GM21423 (cell line): Measurements from ENCODE around the gene LRRC10B.

Source experiments
- ATAC-seq: cut with Tn5 transposase; IDR thresholded peaks from one replicate; pipeline ENCODE4 v1.9.1; 2021; ENCODE audit warnings: mild to moderate bottlenecking, moderate library complexity; ENCODE audit not compliant: unreplicated experiment

LRRC10B gene

DNA sequence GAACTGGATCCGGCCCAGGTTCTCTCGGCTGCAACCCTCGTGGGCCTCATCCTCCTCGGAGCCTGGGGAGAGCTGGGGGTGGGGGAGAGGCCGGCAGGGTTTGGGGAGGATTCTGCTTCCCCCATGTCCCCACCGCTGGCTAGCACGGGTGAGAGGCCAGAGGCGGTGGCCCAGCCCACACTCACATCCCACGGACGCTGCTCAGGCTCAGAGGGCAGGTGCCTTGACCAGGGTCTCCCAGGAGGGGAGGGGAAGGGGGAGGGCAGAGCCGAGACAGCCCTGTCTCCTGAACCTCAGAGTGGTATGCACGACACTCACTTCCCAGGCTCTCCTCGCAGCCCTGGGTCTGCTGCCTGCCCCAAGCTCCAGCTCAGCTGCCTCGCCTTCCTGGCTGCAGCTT, 19.6 kb downstream of the LRRC10B start:
- ATAC-seq = no peak

DNA sequence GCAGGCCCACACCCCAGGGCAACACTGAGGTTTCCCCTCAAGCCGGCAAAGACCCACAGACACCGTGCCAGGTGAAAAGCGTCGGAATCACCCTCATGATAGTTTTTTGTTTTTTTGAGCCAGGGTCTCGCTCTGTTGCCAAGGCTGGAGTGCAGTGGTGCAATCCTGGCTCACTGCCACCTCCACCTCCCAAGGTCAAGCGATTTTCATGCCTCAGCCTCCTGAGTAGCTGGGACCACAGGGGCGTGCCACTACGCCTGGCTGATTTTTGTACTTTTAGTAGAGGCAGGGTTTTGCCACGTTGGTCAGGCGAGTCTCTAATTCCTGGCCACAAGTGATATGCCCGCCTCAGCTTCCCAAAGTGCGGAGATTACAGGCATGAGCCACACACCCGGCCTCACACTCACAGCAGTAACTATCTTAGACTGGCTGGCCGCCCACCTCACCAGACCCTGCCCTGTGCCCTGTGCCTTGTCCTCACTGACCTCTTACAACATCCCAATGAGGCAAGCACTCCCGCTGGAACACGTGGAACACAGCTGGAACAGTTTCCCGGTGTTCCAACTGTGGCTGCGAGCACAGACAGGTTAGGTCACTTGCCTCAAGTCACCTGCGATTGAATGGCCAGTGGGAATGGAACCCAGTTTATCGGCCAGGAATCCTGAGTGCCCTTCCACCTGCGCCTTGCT, 21.1 kb downstream of the LRRC10B start:
- no peak for ATAC-seq

DNA sequence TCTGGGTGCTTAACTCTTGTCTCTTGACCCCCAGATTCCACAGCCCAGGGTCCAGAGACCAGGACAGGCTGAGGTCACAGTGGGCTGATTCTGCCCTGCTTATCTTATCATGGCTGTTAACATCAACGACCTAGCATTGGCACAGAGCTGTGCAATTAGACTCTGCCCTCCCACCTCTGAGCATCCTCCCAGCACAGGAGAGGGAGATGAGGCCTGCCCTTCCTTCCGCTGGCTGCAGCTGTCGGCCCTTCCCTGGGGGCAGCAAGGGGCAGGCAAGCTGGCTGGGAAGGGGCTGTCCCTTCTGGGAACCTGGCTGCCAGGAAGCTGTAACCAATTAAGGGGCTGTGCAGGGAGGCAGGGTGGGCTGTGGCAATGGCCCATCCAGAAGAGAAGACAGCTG, 22.5 kb downstream of the LRRC10B start:
- ATAC-seq = no peak

DNA sequence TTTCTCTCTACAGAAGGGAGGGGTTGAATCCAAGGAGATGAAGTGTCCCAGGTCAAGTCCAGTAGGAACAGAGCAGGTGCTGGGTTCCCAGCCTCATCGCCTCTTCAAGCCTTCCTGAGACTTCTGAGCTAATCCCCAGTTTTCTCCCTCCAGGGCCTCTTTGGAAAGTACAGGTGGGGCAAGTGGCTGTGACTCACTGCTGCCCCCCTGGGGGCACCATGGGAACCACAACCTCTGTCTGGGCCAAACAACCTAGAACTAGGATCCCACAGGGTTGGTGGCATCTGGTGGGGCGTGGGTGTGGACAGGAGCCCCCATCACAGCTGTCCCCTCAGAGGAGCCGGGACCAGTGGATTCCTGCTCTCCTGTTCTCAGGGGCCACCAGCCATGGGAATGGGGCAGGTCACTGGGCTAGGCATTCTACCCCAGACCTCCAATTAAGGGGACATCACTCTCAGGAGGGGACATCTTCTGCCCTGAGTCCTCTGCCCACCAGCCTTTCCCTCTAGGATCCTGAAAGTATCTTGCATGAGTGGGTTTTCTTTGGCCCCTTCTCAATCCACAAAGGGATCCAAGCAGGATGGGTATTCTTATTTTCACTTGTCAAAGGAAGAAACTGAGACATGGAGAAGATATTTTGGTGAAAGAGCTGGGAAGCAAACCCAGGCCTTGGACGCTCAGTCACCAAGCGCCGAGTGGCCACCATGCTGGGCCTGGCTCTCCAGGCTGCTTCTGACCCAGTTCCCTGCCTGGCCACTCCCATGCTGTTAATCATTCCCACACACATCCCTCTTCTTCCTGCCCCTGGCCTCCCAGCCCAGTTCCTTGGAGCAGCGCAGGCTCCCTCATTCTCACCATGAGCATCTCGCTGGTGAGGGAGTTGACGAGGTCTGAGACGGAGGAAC, 23.8 kb downstream of the LRRC10B start:
- no peak for ATAC-seq

DNA sequence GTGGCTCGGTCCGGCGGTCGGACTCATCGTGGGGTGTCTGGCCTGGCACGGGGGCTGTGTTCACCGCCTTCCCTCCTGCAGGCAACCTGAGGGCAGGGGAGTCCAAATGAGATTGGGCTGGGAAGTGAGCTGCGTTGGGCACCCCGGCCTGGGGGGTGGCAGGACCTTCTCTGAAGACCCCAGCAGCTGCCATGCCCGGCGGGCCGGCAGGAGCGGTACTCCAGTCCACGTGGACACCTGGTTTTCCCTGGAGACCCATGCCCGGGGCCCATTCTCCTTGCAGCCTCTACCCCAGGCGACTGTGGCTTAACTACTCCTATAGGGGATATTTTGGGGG, 24.5 kb downstream of the LRRC10B start:
- no peak for ATAC-seq

DNA sequence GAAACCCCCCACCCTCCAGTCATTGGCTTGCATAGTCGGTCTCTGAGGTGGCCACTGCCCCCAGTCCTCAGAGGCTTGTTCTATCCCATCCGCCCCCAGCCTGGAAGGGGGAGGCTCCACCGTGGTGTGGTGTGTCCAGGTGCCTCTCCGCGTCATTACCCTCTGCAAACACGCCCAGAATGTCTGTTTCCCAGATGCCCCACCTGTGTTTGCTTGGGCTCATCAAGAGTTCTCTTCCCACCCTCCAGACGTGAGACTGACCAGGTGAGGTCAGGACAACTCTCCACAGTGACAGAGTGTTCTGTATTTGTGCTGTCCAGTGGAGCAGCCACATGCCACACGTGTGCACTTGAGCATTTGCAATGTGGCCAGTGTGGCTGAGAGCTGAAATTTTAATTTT, 24.9 kb downstream of the LRRC10B start:
- ATAC-seq = no peak

DNA sequence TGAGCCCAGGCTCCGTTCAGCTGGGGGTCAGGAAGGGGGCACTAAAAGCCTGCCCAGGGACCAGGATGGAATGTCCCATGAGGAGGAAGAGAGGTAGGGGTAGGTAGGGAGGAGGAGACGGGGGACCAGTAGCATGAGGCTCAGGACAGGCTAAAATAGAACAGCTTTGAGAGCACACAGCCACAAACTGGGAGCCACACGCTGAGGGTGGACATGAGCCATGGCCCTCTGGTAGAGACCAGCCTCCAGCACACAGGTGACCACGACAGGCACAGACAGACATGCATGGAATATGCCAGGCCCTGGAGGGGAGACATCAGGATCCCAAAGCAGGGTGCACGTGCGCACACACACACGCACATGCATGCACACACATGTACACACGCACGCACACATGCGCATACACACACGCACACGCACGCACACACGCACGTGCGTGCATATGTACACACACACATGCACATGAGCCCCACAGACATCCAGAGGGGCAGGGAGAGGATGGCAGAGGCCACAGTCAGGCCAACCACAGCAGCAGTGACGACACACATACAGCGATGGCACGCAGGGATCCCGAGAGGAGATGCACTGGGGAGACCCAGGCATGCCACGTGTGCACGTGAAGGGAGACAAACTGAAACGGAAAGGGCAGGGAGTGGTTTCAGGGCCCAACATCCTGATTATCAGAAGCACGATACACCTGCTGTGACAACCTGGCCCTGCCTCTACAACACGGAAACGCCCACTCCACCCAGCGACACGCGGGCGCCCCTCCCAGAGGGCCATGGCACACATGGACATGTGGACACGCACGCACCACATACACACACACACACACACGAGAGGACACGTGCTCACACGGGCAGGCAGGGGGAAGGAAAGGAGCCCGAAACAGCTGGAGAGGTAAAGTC, 25.7 kb downstream of the LRRC10B start:
- no peak for ATAC-seq

DNA sequence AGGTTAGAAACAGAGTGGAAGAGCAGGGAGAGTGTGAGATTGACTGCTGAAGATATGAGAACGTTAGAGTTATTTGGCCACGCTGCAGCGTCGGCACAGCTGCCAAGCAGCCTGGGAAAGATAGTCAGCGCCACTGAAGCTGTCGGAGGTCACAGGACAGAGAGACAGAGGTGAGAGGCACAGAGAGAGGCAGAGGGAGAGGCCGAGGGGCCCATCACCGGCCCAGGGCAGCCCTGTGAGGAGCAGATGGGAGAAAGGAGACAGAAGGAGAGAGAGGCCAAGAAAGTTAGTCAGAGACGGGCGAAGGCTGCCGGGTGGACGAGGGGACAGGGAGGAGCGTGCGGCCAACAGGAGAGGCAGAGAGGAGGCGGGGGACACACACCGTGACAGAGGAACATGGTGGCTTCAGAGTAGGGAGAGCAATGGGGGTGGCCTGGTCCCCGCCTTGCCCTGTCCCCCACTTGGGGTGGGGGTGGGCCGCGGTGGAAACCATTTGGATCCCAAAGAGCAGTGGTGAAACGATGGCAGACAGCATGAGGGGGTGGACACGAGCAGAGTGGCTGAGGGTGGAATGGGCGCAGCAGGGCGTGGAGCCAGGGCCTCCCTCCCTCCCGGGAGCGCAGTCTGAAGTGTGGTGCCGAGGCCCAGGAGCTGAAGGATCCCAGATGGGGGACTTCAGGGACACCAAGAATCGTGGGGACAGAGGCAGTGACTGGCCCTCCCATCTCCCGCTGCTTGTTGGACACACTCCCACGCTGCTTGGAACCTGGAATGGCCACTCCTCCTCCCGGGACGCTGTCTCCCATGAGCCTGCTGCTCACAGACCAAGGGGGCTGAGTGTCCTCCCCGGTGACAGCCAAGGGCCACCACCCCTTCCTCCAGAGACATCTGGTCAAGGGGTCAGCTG, 26.6 kb downstream of the LRRC10B start:
- no peak for ATAC-seq

DNA sequence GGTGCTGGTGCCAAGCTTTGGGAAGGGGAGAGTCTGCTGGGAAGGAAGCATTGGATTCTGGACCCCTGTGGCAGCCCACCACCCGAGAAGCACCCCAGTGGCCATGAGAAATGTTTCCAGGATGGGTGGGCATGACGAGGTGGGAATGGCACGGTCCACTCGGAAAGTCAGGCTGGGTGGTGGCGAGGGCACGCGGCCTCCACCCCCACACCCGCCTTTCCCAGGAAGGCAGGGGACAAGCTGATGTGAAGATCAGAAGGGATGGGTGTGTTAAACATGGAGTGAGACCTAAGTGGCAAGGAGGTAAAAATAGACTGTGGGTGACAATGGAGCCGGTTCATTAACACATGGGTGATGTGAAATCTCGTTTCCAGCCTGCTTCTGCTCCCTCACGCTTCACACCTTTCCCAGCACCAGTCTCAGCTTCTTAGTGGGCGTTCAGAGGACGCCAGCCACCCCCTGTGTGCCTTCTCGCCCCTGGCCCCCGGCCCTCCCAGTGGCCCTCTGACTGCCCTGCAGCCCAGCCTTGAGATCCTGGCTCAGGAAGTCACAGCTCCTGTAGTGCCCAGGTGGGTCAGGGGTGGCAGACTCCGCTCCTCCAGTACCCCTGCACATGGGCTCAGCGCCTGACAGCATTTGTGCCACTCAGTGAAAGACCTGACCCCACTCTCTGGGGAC, 27.6 kb downstream of the LRRC10B start:
- no peak for ATAC-seq

DNA sequence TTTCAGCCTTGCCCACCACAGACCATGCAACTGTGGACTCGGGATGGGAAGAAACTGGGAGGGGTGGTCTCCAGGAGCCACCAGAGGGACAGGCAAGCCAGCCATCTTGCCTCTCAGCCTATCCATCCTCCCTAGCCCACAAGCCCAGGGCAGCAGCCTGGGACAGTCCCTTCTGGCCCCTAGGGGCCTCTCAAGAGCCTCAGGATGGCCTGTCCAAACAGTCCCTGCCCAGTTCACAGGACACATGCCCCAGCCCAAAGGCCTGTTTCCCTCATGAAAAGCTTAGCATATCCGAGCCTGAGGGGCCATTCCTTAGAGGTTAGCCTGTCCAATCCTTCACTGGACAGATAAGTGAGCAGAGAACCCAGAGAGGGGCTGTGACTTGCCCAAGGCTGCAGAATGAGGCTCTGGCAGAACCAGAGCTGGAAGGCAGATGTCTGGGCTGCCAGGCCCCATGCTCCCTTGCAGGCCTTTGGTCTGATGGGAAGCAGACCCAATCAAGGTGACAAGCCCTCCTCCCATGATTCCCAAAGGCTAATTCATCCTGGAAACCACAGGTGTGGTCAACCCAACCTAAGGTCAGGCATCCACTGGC, 28.2 kb downstream of the LRRC10B start:
- ATAC-seq = no peak

DNA sequence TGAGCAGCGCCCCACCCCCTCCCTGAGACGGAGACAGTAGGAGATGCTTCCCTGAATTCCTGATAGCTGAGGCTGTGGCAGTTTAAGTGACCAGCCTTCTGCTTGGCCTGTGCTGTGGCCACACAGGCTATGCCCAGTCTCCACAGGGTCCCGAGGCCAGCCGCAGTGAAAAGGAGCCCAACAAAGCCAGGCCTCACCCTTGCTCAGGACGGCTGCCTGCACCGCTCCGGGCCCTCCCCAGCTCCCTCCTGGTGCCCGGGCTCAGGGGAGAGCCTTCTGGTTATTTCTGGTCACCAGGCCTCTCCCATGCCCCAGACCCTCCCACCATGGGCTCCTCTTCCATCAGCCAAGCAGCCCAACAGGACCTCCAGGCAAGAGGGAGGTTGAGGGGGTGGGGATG, 28.8 kb downstream of the LRRC10B start:
- ATAC-seq = no peak

DNA sequence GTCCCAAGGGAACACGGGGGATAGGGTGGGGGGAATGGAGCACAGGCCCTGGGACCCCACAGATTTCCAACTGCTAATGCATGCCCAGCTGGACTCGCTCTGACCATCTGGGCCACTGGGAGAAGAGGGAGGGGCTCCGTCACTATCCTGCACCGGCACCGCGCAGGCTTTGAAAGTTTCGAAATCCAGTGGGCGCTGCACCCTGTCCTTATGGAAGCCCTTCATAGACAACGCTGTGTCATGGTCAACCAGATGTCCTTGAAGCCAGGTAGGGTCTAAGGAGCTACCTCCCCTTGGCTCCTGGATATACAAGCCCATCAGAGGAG, 30.1 kb downstream of the LRRC10B start:
- no peak for ATAC-seq

DNA sequence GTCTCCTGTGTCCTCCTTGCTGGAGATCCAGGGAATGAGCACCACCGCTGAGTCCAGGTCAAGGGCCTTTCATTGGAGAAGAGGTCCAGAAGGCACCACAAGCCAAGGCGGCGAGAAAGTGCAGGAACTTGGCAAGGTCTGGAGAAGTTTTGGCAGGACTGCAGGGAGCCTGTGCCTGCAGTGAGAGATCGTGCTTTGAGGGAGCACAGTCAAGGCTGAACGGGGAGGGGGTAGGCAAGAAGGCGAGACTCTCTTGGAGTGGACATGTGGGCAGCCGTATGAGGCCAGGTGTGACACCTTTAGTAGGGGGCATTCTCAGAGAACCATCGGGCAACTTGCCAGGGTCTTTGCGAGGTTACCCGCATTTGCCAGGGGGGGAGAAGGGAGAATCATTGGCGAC, 30.5 kb downstream of the LRRC10B start:
- no peak for ATAC-seq

DNA sequence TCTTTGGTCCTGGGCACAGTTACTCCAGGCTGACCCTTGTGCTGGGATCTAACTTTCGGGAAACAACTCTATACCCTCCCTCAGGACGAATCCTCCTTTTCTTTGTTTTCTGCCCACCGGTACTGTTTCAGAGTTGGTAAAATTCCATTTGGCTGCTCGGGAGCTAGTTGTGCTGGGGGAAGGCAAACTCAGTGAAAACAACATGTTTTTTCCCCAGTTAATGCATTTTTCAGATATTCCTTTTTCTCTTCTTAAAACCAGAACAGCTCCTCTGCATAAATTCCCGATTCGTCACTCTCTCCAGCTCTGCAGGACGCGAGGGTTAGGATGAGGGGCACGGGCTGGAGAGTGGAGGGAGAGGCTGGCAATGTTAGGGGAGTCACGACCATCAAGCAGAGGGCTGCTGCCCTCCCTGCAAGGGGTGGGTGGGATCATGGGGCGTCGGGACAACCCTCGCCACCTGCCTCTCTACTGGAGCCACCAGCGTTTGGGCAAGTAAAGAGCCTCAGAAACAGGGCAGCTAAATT, 31.3 kb downstream of the LRRC10B start:
- no peak for ATAC-seq

DNA sequence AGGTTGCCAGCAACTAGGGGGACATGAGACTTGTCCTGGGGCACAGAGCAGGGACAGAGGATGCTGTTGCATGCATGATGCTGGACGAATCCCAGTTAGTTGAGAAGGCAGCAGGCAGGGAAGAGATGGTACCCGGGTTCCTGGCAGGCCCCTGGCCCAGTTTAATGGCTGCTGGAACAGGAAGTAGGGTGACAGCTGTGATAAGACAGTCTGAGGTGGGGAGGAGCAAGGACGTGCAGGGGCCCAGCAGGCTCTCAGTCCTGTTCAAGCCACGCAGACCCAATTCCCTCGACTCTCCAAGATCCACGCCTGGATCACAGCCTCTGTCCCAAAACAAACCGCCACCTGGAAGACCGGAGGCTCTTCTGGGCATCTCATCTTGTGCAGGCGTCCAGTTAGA, 32.0 kb downstream of the LRRC10B start:
- ATAC-seq = no peak

DNA sequence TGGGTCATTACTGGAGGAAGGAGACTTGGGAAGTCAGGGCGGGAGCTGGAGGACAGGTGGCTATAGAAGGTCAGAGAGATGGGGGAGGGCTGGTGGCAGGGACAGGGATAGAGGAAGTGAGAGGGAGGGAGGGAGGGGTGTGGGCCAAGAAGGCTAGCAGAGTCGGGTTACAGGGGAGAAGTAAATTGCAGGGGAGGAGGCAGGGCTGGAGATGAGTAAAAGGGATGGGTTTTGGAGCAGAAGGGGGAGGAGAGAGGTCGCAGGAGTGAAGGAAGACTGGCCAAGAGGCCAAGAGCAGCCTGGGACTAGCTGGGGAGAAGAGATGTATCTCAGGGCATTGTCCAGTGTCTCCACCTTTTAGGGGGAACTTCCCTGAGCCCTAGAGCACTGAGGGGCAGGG, 33.0 kb downstream of the LRRC10B start:
- no peak for ATAC-seq

DNA sequence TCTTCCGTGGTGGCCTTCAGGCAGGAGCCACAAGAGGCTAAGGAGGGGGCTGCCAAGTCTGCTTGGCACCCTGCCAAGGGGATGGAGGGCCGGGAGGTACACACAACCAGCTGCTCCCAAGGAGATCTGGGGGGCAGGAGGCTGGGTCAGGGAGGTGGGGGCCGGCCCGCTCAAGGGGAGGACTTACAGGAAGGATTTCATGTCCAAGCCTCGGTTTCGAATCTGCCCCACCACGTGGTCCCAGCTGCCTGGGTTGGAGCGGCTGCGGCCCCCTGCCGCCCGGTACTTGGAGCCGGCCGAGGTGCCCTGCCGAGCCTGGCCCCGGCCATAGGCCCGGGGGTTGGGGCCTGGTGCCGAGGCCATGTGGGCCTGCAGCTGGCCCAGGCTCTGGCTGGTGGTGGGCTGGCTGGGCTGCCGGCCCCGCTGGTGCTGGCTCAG, 33.5 kb downstream of the LRRC10B start:
- no peak for ATAC-seq

DNA sequence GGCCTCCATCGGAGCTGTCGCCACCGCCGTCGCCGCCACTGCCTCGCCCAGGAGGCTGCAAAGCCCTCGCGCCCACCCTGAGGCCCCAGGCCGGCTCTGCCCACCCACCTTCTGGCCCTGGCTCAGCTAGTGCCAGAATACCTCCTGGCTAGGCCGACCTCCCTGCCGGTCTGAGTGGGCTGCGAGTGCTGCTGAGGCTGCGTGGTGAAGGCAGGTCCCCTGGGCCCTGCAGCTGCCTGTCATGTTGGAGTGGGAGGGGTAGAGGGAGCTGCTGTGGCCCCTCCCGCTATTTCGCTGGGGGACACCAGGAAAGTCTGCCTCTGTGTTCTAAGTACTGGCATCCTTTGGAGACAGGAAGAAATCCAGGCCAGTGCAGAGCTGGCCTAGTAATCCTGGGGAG, 34.2 kb downstream of the LRRC10B start:
- no peak for ATAC-seq

DNA sequence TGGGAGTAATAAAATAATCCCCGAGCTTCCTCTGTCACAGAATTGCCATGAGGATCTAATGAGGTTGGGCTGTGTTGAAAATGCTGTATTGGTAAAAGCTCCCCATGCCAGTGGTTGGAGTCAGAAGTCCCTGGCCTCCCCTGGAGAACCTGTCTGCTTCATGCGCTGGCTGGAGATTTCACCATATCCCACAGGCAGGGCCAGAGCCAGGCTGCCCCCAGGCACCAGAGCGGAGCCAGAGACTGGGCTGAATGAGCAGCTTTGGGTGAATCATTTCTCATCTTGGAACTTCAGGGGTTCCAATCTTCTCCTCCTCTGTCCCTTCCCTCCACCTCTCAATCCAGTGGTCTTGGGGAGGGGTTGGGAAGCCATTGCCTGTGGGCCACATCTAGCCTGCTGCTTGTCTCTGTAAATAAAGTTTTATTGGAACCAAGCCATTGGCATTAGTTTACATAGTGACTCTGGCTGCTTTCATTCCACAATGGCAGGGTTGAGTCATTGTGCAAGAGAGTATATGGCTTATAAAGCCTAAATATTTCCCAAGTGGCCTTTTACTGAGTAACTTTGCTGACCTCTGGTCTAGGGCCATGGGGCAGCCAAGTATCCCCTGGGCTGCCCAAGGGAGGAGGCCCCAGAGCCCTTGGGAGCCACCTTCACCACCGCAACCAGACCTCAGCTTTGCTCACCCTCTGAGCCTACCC, 35.2 kb downstream of the LRRC10B start:
- ATAC-seq = no peak
